GM06990 (cell line): Measurements from ENCODE around the gene CALML5.

Source experiments
- DNase-seq: peaks from one replicate; pipeline ENCODE4 v3.0.0-alpha.2; 2011; ENCODE audit not compliant: insufficient read length; ENCODE audit errors: extremely low read depth
- H3K27me3 ChIP-seq: replicated peaks from 2 replicates; pipeline ENCODE4 v1.6.0; 2011; ENCODE audit warnings: low read length; ENCODE audit not compliant: control insufficient read depth, insufficient read depth
- H3K36me3 ChIP-seq: 2 replicates; pipeline ENCODE4 v1.5.1; 2011; ENCODE audit warnings: low read length; ENCODE audit not compliant: control insufficient read depth, insufficient read depth
- H3K4me3 ChIP-seq: replicated peaks from 2 replicates; pipeline ENCODE4 v1.5.1; 2011; ENCODE audit warnings: low read depth, mild to moderate bottlenecking, control low read depth, low read length
- CTCF ChIP-seq: IDR thresholded peaks from 2 replicates; pipeline ENCODE4 v1.5.1; 2011; ENCODE audit warnings: low read length, control low read depth, mild to moderate bottlenecking, inconsistent platforms; ENCODE audit not compliant: insufficient read depth, poor library complexity, severe bottlenecking

CALML5 gene

GRCh38 chr10:5540080-5540479 lies 40.7 kb upstream of the CALML5 start:
- Histone ChIP-seq H3K27me3 (no peaks in the 10 kb centered on the region), H3K4me3 (no peak overlapping the region), H3K36me3 (no peaks in the 10 kb centered on the region)
- TF ChIP-seq CTCF = no peak
- no peak for DNase-seq

GRCh38 chr10:5538892-5539651 lies 39.7 kb upstream of the CALML5 start:
- no peak for DNase-seq
- no peaks in the 10 kb centered on the region for H3K27me3 ChIP-seq
- TF ChIP-seq CTCF = no peak
- H3K36me3 ChIP-seq = no peaks in the 10 kb centered on the region
- H3K4me3 ChIP-seq = no peak overlapping the region

- Histone ChIP-seq H3K4me3 (no peak overlapping the region), H3K27me3 (no peaks in the 10 kb centered on the region; the same call in 1 of the 2 replicates), H3K36me3 (no peaks in the 10 kb centered on the region)
- TF ChIP-seq CTCF = no peak
- DNase-seq = no peak
These were observed 39.1 kb upstream of the CALML5 start for GRCh38 chr10:5538446-5538845.

GRCh38 chr10:5537684-5538083 lies 38.3 kb upstream of the CALML5 start:
- TF ChIP-seq CTCF = no peak
- H3K27me3 ChIP-seq = no peaks in the 10 kb centered on the region; the same call in 1 of the 2 replicates
- no peak overlapping the region for H3K4me3 ChIP-seq
- DNase-seq = no peak
- H3K36me3 ChIP-seq = no peaks in the 10 kb centered on the region

GRCh38 chr10:5536486-5537081 lies 37.2 kb upstream of the CALML5 start:
- TF ChIP-seq CTCF = no peak
- no peak for DNase-seq
- H3K27me3 ChIP-seq = no peaks in the 10 kb centered on the region; the same call in 1 of the 2 replicates

More at GRCh38 chr10:5536486-5537081, 37.2 kb upstream of the CALML5 start:
- Histone ChIP-seq H3K4me3 (no peak overlapping the region), H3K36me3 (no peaks in the 10 kb centered on the region)
